HG03442 (cell line): Measurements from ENCODE around the gene SLC44A3.

ENCODE experiments used
- ATAC-seq: cut with Tn5 transposase; IDR thresholded peaks from one replicate; pipeline ENCODE4 v1.9.1; 2021; ENCODE audit warnings: mild to moderate bottlenecking, moderate library complexity; ENCODE audit not compliant: unreplicated experiment

The SLC44A3 gene, protein sequence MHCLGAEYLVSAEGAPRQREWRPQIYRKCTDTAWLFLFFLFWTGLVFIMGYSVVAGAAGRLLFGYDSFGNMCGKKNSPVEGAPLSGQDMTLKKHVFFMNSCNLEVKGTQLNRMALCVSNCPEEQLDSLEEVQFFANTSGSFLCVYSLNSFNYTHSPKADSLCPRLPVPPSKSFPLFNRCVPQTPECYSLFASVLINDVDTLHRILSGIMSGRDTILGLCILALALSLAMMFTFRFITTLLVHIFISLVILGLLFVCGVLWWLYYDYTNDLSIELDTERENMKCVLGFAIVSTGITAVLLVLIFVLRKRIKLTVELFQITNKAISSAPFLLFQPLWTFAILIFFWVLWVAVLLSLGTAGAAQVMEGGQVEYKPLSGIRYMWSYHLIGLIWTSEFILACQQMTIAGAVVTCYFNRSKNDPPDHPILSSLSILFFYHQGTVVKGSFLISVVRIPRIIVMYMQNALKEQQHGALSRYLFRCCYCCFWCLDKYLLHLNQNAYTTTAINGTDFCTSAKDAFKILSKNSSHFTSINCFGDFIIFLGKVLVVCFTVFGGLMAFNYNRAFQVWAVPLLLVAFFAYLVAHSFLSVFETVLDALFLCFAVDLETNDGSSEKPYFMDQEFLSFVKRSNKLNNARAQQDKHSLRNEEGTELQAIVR

DNA sequence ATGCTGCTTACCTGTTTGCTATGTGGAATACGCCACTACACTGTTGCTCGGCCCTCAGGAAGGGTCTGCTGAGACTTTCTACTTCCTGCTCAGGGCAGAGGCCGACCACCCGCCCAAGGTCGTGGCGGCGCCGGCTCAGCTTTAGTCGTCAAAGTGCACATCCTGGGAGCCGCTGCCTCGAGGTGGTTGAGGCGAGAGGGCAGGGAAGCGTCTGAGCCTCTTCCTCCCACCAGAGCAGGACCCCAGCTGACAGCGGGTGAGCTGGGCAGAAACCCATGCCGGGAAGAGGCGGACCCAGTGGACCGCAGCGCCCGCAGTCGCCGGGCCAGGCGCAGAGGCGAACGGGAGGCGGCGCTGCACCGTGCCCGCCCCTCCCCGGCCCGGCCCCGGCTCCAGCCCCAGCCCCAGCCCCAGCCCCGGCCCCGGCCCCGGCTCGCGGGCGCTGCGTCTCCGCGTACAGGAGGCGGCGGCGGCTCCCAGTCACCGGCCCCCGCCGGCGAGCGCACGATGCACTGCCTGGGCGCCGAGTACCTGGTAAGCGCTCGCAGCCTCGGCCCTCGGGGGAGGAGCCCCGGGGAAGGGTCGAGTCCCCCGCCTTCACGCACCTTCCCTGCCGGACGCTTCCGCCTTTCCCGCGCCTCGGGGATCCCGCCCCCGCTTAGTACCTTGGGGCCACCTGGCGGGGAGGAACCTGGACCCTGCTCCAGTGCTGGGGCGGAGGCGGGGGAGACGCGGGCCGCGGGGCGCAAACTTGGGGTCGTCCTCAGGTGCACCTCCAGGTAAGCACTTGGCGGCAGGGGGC, at the start of gene SLC44A3:
Gene SLC44A3 (plus strand): TSS at position 413 of the 802 bp plus-strand sequence. CDS start 95 bp downstream, at position 508.
- no peak for ATAC-seq

DNA sequence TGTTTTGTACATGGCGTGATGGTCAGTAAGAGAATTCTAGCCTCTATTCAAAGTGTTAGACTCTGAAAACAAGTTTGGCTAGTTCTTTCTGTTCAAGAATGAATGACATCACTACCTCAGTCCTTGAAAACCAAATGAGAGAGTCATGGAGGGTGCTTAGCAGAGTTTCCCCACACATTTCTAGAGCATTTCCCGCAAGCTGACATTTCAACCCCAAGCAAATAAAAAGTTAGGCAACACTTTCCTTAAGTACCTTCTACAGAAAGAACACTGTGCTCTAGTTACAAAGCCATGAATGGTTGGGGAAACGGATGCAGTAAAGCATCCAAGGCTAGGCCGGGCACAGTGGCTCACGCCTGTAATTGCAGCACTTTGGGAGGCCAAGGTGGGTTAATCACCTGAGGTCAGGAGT, 47.9 kb upstream of the SLC44A3 start:
- no peak for ATAC-seq

DNA sequence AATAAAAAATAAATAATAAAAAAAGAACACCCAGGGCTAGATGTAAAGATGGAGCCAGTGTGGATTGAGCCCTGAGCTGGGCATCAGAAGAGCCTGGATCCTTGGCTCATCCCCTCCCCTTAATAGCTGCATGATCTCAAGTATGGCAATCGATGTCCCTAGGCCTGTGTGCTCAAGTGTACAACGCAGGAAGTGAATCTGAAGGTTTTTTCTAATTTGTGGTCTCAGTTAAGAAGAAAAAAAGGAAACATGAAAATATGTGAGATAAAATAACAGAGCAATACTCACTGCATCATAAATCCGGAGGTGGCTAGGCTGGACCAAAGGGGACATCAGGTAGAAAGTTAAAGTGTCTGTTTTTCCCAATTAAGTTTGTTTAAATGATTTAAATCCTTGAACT, 47.3 kb upstream of the SLC44A3 start:
- no peak for ATAC-seq

DNA sequence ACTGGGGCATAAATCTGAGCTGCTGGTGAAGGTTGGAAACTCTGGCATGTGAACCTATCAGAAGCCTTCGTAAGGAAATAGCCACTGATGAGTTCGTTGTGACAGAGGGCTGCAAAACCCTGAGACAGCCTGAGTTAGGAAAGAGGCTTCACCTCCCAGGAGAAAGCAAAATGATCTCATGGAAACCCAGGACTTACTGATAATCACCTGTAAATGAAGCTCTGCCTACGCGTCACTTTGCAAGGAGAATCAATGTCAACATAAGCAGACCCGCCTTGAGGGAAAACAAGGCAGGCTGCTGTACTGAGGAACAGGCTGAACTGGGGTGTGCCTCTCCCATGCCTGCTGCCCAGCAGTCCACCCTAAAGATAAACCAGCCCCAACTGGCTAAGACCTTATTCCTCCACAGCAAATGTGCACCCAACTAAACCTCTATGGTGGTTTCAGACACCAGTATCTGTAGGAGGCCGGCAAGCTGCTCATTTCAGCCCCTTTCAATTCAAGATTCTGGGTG, 46.8 kb upstream of the SLC44A3 start:
- no peak for ATAC-seq

DNA sequence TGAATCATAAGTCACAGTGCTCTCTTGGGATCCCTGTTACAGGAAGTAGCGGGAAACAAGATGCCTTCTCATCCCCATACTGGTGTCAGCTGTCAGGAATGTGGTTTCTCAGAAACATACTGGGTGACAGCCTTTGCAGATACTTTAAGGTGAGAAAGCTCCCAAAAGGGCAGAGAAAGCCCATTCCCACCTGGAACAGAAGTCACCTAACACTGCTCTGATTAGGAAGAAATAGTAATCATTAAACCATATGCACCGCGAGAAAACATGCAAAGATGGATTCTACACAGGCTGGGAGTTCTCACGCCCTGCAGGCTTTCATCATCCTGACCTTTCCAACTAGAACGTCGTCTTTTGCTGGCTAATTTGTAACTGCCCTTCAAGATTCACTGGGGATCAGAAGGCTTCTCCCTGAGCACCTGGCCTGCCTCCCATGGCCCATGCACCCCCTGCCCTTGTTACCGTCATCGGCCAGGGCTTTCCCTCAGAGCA, 46.2 kb upstream of the SLC44A3 start:
- no peak for ATAC-seq

DNA sequence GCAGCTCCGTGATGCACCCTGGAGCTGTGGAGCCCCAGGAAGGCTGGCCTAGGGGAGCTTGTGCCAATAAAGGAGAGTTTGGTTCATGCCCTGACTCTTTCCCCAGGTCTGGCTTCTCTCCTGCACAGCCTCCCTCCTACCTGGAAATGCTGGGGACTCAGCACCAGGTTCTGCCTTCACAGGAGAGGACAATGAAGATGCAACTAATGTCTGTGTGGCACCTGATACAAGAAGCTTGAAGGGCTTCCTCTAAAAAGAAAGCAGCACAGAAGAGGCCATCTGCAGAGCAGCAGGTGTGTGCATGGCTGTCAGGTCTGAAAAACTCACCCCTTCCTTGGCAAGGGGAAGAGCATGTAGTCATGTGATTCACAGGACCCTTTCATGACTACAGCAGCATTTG, 43.7 kb upstream of the SLC44A3 start:
- ATAC-seq: no peak

DNA sequence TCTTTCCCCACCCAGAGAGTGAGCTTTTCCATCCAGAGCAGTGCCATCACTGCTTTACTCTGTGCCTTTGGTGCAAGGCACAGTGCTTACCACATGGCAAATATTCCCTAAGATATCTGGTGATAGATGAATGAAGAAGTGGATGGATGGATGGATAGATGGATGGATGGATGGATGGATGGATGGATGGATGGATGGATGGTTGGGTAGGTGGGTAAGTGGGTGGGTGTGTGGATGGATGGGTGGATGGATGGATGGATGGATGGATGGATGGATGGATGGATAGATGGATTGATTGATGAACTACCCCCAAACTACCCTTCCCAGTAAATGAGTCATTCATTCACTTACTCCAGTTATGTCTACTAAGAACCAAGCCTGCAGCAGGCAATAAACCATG, 42.9 kb upstream of the SLC44A3 start:
- no peak for ATAC-seq

DNA sequence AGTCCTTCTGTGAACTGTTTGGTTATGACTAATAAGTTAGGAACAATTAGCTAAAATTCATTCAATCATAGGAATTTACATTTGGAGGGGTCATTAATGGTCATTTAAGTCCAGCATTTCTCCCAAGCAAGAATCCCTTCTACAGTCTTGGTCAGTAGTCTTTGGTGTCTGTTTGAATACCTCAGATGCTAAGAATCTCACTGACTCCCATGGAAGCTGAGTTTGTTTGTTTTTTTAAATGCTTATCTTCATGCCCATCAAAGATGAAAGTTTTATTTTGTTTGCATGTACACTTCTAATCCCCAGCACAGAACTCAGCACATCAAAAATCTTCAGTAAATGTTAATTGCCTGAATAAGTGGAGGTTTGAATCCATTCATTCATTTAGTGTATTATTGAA, 41.3 kb upstream of the SLC44A3 start:
- ATAC-seq: no peak

DNA sequence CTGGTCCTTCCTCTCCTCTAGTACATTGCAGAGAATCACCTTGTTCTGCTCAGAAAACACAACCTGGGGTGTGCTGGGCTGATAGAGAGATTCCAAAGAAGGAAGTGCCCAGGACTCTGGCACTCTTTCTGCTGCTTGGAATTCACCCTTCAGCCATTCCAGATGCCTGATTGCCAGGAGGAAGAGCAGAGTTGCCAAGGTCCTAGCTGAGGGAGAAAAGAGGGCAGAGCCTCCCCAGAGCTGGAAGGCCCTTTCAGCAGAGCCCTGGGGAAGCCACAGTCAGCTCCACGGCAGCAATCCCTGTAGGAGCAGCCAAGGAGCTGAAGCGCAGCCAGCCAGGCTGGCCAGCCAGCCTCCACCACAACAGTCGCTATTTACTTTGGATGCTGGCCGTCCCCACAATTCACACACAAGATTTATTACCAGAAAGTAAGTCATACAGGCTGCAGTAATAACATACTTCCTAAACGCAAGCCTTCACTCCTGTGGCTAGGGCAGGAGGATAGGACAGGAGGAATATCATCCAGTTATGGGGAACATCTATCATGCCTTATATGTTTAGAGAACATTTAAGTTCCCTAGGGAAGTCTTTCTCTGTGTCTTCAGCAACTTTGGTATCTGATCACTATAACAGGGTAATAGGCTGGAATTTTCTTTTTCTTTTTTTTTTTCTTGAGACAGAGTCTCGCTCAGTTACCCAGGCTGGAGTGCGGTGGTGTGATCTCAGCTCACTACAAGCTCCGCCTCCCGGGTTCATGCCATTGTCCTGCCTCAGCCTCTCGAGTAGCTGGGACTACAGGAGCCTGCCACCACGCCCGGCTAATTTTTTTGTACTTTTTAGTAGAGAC, 36.6 kb upstream of the SLC44A3 start:
- no peak for ATAC-seq

DNA sequence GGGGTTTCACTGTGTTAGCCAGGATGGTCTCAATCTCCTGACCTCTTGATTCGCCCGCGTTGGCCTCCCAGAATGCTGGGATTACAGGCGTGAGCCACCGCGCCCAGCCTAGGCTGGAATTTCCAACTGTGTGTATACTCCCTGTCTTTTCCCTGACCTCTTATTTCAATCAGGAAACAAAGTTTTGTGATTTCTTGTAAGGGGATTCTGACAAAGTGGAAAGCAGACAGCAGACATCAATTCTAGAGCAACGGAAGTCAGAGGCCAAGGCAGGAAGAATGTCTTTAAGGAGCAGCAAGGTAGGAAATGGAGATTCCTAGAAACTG, 36.0 kb upstream of the SLC44A3 start:
- ATAC-seq: no peak

DNA sequence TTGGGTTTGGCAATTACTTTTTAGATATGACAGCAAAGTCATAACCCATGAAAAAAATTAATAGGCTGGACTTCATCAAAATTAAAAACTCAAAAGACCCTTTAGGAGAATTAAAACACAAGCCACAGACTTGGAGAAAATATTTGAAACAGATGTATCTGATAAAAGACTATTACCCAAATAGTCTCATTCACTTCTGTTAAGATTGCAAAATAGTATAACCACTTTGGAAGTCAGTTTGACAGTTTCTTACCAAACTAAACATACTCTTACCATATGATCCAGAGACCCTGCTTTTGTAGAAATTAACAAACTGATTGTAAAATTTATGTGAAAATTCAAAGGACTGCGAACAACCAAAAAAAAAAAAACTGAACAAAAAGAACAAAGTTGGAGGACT, 32.5 kb upstream of the SLC44A3 start:
- no peak for ATAC-seq

DNA sequence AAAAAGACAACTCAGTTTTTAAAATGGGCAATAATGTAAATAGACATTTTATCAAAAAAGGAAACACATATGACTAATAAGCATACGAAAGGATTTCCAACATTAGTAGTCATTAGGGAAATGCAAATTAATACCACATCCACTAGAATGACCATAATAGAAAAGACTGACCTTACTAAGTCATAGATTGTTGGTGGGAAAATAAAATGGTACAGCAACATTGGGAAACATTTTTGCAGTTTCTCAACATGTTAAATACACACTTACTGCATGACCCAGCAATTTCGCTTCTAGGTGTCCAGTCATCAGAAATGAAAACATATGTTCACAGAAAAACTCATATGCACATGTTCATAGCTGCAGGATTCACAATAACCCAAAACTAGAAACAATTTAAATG, 29.9 kb upstream of the SLC44A3 start:
- ATAC-seq: no peak

DNA sequence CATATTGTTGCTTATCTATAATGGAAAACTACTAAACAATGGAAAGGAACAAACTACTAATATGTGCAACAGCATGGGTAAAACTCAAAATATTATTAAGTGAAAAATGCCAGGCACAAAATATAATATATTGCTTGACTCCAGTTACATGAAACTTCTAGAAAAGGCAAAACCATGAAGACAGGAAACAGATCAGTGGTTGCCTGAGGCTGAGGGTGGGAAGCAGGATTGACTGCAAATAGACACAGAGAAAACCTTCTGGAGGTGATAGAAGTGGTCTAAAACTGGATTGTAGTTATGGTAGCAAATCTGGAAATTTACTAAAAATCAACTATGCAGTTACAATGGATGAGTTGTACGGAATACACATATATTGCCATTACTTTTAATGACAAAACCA, 29.5 kb upstream of the SLC44A3 start:
- no peak for ATAC-seq

DNA sequence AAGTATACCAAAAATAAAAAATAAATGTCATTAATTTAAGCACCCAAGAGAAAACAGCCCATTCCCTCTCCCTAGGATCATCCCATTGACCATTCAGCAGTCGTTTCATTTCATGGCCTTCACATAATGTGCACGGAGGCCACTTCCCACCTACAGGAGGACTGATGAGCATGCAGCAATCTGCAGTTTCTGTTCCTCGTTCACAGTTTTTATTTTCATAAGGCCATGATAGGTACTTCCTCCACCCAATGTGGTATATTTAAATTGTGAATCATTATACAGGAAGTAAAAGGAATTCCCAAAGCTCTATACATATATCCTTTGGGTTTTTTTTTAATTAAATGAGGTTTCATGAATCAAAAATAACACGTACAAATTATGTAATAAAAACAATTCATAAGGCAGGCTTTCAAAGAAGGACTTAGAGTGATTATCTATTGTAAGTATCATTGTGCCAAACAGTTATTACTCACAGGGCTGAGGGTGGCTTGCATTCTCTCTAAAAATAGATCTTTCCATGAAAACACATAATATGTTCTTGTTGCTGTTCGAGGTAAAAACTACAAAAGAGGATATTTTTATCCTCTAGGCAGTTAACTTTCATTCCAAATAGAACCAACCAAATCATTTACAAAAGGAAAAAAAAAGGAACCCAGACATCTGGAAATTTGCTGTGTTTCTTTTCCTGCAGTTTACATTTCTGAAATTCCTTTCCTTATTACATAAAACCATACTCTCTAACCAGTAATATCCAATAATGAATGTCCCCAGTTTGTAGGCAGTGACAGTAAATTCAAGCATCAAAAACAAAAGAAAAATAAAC, 27.5 kb upstream of the SLC44A3 start:
- peak; percentile 99 for ATAC-seq

DNA sequence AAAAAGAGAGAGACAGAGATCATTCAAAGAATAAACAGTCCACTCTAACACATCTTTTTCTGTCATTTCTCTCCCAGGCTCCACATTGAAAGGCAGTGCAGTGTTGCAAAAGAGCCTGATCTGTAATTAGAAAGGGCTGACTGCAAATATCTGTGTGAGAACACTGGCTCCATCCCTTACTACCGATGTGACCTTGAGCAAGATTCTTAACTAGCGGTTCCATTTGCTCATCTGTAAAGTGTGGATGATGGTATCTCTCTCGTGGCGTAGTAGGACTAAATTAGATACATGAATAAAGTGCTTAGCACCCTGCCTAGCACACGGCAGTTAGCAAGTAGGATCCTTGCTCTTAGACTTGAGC, 26.9 kb upstream of the SLC44A3 start:
- ATAC-seq: no peak

DNA sequence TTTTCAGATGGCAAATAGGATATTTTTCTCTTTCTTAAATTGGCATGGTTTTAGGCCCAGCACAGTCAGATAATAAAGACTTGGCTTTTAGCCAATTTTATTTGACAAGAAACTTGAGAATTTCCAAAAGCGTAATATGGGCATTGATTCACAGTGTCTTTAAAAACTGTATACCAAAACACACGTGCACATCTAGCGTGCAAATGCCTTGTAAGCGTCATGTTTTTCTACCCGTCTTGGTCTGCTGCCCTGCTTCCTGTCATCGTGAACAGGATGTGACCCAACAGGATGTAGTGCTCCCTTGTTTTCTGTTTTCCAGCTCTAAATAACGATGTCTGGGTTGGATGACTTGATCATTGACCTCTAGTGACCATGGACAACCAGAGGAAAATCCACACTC, 24.7 kb upstream of the SLC44A3 start:
- no peak for ATAC-seq

DNA sequence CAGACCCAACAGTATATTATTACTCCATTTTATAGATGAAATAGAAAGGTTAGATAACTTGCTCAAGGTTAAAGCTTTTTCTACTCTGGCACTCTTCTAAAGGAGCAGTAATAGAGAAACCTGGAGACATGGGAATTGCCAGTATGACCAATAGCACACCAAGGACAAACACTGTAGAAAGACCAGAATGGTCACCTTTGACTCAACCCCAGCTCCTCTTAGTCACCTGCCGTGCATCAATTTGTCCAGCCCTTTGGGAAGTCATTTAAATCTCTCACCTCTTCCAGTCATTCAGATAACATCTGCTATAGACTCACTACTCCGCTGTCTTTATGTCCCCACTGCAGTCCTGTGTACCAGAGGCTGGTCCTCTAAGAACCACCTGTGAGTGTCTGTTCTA, 23.9 kb upstream of the SLC44A3 start:
- ATAC-seq: no peak

DNA sequence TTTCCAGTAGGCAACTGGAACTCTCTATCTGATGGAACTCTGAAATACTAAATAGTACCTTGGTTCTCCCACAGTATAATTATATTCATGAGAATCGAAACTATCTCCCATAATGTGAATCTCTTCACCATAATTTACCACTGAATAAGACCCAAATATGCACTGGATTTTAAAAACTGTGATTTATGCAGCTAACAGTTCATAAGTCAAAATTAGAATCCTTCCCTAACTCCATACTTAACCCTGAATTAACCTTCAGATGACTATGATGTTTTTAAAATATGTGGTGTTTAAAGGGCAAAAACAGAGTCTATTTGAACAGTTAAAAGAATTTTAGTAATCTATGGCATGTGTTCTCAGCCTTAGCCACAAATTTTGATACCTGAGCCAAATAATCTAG, 22.9 kb upstream of the SLC44A3 start:
- no peak for ATAC-seq

DNA sequence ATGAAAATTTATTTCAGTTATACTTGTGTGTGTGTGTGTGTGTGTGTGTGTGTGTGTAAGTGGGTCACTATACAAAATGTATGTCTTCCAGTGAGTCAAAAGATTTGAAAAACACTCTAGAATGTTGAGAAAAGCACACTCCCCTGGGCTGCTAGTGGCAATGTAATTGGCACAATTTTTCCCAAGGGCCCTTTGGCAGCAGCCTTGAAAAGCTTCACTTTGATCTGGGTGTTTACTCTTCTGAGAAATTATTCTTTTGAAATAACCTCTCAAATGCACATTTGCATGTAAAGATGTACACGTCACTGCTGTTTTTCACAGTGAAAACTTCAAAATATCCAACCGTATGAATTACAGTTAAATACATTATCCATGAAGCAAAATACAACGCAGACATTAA, 22.1 kb upstream of the SLC44A3 start:
- ATAC-seq: no peak

DNA sequence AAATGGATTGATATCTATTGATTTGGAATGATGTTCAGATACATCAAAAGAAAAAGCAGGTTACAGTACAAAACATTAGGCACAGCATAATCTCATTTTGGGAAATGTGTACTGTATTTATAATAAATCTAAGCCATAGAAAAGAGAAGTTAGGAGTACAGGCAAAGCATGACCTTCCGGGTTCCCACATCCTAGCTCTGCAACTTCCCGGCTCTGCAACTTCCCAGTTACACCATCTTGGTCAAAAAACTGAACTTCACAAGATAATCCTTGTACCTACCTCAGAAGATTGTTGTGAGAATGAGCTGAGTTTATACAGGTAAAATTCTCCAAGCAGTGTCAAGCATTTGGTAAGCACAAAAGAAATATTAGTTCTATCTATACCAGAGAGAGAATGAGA, 21.7 kb upstream of the SLC44A3 start:
- no peak for ATAC-seq
